GM18526 (cell line): ENCODE data around the gene OXSM.
A peak's percentile ranks its signal among the peaks of the same experiment; 100 is the strongest.

Experiments
- POLR2A ChIP-seq: IDR thresholded peaks from 3 replicates; pipeline ENCODE4 v1.6.1; 2011; ENCODE audit not compliant: insufficient read length; ENCODE audit errors: extremely low read depth

The OXSM gene

DNA sequence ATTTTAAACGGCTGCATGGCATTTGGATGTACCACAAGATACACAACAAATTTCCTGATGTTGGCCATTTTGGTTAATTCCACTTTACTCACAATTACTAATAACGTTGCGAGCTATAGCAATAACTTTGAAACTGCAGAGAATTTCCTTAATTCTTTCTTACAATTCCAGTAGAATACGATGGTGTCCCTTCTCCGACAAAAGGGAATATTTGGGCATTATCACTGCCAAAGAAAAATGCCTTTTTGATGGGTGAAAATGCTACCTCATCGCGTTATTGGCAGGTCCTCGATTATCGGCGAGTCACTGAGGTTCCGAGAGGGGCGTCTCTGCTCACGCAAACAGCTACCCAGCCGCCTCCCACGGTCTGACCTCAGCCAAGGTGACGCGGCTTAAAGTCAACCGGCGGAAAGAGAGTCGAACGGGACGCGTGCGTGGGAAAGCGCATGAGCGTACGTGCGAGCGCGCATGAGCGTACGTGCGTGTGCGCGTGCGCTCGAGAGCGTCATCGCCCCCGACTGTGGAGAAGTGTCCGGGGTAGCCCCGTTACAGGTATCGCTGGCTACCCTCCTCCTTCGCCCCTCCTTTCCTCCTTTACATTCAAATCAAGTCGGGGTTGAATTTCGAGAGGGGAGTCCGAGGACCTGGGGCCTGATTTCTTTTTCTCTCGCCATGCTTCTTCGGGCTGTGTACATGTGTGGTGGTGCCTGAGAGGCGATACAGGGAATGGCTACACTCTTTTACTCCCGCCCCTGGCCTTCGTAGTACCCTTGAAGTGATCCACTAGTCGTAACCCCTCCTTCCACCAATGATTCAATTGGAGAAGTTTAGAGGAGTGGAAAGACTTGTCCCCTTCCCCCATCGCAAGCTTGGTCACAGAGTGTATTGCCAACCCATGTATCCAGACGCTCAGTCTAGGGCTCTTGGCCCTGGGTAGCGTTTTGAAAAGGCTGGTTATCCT is at the start of gene OXSM:
TSS of gene OXSM (plus strand) at position 495 of the 961 bp plus-strand sequence. CDS start 931 bp downstream, outside the sequence.
- TF ChIP-seq POLR2A = peak; percentile 89

DNA sequence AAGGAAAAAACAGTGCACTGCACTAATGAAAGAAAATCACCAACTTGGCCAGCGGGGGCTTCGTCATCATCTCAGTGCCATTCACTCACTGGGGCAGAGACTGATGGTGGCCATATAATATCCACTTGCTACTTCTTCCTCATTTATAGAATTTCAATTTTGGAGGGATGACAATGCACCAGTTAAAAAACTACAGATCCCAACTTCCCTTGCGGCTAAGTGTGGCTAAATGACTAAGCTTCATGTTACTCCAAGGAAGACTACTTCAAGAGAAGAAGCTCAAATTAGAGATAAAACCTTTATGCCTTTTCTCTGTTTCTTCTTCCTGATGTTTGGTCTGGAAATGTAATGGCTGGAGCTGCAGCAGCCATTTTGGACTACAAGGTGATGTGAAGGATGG is 45.4 kb upstream of the OXSM start:
- no peak for TF ChIP-seq POLR2A

DNA sequence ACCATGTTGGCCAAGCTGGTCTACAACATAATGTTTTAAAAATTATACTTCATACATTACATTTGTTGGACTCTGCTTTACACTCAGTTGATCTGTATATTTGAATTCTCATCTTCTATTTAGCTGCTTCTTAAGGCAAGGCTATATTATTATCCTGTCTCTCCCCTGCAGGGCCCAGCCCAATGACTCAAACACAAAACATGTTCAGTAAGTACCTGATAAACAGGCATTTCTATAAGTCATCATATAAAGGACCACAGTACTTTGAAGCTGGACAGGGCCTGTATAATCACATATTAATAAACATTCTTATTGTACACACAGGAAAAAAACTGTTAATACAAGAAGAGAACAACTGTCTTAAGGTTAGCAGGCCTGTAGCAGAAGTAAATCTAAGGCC is 42.9 kb upstream of the OXSM start:
- no peak for TF ChIP-seq POLR2A

DNA sequence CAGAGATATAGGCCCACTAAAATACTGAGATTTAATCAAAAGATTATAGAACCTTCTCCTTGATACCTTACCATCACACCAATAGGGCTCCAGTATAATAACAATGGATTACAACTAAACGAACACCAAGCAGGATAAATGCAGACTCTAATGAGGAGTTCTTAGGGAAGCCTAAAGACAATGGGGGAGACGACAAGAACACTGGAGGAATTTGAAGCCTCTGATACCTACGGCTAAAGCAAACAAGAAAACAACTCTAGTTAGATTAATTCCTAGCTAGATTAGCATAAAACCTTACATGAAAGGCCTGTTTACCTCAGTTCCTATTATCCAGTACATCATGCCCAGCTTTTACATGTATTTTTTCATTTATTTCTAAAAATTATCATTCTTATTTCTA is 41.7 kb upstream of the OXSM start:
- TF ChIP-seq POLR2A = no peak

DNA sequence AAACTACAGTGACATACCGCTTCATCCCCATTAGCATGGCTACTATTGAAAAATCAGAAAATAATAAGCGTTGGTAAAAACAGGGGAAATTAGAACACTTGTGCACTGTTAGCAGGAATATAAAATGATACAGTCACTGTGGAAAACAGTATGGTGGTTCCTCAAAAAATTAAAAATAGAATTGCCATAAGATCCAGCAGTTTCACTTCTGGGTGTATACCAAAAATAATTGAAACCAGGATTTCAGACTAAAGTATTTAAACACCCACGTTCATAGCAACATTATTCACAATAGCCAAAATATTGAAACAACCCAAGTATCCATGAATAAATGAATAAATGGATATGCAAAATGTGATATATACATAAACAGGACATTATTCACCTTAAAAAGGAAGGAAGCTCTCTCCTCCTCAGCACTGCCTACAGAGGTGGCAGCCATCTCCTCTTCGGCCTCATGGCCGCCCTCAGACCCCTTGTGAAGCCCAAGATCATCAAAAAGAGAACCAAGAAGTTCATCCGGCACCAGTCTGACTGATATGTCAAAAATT is 40.8 kb upstream of the OXSM start:
- no peak for TF ChIP-seq POLR2A

DNA sequence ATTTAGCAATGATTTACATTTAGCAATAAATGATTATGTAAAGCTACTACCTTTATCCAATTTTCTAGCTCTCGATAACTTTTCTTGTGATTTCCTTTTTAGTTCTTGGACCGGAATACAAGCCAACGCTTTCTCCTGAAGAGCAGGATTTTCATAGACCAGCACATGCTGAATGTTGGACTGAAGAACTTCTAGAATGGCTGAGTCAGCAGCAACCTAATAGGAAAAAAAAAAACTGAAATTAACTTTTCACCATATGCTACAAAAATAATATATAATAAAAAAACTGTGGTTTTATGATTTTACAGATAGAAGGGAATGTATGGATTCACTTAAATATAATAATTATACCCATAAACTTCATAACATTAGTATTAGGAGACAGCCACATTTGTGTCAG is 38.8 kb upstream of the OXSM start:
- TF ChIP-seq POLR2A = no peak

DNA sequence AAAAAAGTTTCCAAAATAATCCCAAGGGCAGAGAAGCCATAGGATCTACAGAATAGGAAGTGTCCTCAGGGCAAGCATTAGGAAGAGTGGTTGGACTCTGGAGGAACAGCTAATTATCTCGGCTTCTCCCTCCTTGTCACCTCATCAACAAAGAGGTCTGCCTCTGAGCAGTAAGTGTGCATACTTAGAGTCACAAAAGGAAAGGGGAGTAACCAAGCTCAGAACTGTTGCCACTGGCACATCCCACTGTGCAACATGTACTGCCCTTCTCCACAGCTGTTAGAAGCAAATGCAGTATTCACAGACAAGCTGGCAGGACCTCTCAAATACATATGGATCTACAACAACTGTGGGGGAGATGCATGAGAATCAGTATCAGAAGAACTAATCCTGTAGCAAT is 38.2 kb upstream of the OXSM start:
- TF ChIP-seq POLR2A = no peak

DNA sequence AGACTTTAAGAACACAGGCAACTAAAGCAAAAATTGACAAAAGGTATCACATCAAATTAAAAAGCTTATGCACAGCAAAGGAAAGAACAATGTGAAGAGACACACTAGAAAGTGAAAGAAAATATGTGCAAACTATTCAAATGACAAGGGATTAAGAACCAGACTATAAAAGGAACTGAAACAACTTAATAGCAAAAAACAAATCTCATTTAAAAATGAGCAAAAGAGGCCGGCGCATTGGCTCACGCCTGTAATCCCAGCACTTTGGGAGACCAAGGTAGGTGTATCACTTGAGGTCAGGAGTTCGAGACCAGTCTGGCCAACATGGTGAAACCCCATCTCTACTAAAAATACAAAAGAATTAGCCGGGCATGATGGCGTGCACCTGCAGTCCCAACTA is 21.0 kb upstream of the OXSM start:
- no peak for TF ChIP-seq POLR2A

DNA sequence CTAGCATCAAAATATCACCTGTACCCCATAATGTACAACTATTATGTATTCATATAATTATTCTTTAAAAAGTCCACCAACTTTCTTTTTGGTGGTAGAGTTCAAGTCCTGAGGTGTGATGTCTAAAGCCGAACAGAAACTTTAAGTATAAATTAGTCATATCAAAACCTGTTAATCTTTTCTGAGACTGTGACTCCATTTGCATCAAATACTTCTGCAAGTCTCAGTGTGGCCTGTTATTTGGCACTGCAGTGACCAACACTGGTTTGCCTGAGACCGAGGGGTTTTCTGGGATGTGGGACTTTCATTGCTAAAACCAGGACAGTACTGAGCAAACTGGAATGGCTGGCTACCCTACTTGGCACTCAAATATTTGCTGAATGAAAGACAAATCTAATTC is 14.0 kb upstream of the OXSM start:
- TF ChIP-seq POLR2A = no peak

DNA sequence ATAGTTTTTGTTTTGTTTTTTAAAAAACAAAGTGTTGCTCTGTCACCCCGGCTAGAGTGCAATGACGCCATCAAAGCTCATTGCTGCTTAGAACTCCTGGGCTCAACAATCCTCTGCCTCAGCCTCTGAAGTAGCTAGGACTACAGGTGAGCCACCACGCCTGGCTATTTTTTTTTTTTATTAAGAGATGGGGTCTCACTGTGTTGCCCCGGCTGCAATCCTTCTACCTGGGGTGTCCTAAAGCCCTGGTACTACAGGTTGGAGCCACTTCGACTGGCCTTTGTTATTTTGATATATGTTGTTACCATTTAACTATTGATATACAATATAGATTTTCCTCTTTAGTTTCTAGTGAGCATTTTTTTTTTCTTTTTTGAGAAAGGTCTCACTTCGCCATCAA is 9.3 kb upstream of the OXSM start:
- no peak for TF ChIP-seq POLR2A

DNA sequence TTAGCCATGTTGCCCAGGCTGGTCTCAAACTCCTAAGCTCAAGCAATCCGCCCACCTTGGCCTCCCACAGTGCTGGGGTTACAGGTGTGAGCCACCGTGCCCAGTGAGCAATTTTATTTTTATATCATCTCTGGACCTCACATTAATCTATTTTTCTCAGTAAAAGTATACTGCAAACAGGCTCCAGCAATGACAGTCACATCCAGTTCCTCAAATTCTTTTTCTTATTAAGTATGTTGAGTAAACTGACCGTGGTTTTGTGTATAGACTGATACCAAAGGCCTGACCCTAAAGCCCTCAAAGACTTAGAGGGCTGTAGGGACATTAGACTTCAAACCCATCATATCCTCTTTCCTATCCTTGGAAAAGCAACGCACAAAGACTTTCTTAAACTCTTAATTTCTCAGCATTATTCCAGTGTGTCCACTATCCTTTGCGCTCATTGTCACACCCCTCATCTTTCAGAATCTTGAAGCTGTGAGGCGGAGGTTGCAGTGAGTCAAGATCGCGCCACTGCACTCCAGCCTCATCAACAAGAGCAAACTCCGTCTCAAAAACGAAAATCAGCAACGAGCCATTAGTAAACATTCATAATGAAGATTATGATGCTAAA is 8.6 kb upstream of the OXSM start:
- TF ChIP-seq POLR2A = no peak

DNA sequence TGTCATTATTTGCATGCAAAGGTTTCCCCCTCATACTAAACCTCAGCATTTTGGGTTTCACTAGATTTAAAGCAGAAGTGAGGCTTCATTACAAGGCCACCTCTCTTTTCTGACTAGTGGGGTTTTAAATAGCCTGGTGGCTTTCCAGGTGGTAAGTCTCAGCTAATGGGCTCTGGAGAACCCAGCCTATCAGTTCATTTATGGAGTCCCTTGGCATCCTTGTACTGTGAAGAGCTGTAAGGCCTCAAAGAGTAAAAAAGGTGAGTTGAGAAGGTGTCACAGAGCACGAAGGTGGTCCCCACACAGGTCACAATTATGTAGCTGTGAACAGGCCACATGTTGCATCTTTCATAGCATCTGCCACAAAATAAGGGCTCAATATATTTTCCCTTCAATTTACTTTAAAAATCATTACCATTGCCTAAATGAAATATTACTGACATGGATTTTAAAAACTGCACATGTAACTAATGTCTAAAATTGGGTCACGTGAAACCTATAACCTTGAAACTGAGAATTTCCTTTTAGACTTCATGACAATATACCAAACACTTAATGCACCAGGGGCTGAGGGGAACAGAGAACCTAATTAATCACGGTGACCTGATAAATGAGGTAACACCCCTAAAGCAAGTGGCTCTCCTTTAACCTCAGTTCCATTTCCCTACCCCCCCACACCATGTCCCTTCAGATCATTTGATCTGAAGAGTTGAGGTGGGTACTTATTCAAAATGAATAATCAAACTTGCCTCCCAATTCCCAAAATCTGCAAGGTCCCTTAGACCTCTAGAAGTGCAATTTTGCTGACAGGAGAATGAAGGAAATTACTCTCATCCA is 7.9 kb upstream of the OXSM start:
- no peak for TF ChIP-seq POLR2A

DNA sequence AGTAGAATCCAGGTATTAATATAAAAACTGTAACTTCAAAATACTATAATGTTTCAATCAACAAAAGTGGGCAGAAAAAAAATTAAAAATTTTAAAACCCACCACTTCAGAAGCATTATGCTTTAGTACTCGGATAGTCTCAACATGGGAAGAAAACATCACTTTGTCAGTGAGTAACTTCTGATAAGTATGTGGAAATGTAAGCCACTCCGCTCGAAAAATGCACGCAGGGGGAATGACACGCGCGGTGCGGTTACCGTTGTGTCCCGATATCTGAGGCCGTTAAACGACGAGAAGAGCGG is 7.3 kb upstream of the OXSM start:
- no peak for TF ChIP-seq POLR2A

DNA sequence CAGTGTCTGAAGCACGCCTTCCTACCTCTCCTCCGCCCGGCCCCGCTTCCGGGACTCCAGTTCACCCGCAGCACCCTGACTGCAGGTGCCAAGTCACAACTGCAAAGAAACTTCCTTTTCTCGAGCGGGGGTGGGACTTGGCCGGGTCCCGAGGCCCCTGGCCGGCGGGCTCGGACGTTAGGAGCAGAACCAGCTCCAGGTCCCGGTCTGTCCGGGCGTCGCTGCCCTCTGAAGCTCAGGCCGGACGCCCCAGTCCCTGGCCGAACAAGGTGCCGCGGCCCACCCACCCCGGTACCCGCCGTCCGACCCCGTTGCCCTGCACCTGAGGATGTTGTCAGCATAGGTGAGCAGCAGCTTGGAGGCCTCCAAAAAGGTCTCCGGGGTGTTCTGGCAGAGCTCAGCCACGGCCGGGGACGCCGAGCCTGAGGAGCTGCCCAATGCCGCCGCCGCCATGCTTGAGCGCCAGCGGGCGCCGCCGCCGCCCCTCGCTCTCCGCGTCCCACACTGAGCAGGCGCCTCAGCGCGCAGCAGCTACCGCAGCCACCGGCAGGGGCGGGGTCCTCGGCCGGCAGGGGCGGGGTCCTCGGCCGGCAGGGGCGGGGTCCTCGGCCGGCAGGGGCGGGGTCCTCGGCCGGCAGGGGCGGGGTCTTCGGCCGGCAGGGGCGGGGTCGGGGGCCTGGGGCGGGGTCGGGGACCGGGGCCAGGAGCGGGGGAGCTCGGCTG is 6.8 kb upstream of the OXSM start, which contains the start of gene NGLY1:
TSS of gene NGLY1 (minus strand) at position 506 of the 723 bp plus-strand sequence. CDS start at position 453, 53 bp downstream.
- TF ChIP-seq POLR2A = peak; percentile 92
